ENCODE measurements around the gene PARD3. TPM values are rescaled to one million over a fixed set of nuclear protein-coding genes. Genes with fewer than 3 reads are reported as not detected.

Gene PARD3
- total RNA-seq, 3 donors from 2014 or later: 48.2 to 93.7 (median 60.6) TPM

- Histone ChIP-seq H3K9me3 (no peaks in the 10 kb centered on the region), H3K27me3 (no peaks in the 10 kb centered on the region), H3K4me3 (no peak overlapping the region), H3K27ac (no peak overlapping the region), H3K36me3 (no peaks in the 10 kb centered on the region), H3K4me1 (no peaks in the 10 kb centered on the region)
- intact Hi-C loops (cut with DNase I; ENCODE audit: low total_unique reads): no loop called here
- TF ChIP-seq, protein P1, sequence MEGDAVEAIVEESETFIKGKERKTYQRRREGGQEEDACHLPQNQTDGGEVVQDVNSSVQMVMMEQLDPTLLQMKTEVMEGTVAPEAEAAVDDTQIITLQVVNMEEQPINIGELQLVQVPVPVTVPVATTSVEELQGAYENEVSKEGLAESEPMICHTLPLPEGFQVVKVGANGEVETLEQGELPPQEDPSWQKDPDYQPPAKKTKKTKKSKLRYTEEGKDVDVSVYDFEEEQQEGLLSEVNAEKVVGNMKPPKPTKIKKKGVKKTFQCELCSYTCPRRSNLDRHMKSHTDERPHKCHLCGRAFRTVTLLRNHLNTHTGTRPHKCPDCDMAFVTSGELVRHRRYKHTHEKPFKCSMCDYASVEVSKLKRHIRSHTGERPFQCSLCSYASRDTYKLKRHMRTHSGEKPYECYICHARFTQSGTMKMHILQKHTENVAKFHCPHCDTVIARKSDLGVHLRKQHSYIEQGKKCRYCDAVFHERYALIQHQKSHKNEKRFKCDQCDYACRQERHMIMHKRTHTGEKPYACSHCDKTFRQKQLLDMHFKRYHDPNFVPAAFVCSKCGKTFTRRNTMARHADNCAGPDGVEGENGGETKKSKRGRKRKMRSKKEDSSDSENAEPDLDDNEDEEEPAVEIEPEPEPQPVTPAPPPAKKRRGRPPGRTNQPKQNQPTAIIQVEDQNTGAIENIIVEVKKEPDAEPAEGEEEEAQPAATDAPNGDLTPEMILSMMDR (IDR thresholded peaks at IDR 0.05): no peak
- no peak for DNase-seq (ENCODE audit: low spot score in 2 of 2)
Observed at GRCh38 chr10:34859170-34859569, 44.1 kb upstream of the PARD3 start.

- intact Hi-C loops (cut with DNase I; ENCODE audit: low total_unique reads): no loop called here
- H3K36me3 ChIP-seq: no peaks in the 10 kb centered on the region
Observed at GRCh38 chr10:34858003-34858402, 42.9 kb upstream of the PARD3 start.

DNA sequence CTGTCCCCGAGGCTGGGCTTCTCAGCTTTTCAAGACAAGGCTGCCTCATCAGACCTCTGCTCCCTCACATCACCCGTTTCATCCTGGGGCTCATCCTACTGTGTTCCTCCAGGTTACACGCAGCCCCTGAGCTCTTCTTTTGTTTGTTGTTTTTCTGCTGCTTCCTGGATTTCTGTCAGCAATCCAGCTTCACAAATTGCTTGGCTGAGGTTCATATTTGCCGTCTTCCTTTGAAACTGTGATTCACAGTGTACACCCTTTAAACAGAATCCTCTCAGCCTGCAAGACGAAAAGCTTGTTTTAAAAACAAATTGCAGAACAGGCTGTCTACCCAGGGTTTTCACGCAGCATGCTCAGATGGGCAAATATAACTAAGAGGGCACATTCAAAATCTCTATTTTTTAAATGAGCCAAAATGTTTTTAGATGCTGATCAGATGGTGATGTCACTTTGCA, 39.1 kb upstream of the PARD3 start:
- TF ChIP-seq, protein P1 (IDR thresholded peaks at IDR 0.05): no peak
- TF ChIP-seq POLR2A (IDR thresholded peaks at IDR 0.05) (no peak), POLR2AphosphoS5 (IDR thresholded peaks at IDR 0.05) (no peak)
- no peak for DNase-seq (ENCODE audit: low spot score in 2 of 2)
- H3K4me3 ChIP-seq: peak overlapping the region in 2 of 3 donors; percentile 1 to 9
- no peak overlapping the region for H3K27ac ChIP-seq
- no peaks in the 10 kb centered on the region for H3K27me3 ChIP-seq
- H3K9me3 ChIP-seq: no peaks in the 10 kb centered on the region
- H3K4me1 ChIP-seq: no peaks in the 10 kb centered on the region
- no peaks in the 10 kb centered on the region for H3K36me3 ChIP-seq
- intact Hi-C loops (cut with DNase I; ENCODE audit: low total_unique reads): no loop called here

More at GRCh38 chr10:34858003-34858402, 42.9 kb upstream of the PARD3 start:
- TF ChIP-seq POLR2A (IDR thresholded peaks at IDR 0.05): no peak
- TF ChIP-seq, protein P1 (IDR thresholded peaks at IDR 0.05): no peak
- TF ChIP-seq POLR2AphosphoS5 (IDR thresholded peaks at IDR 0.05): no peak
- H3K9me3 ChIP-seq: no peaks in the 10 kb centered on the region
- DNase-seq (ENCODE audit: low spot score in 2 of 2): no peak
- no peaks in the 10 kb centered on the region for H3K4me1 ChIP-seq
- no peaks in the 10 kb centered on the region for H3K27me3 ChIP-seq
- H3K4me3 ChIP-seq: no peak overlapping the region
- no peak overlapping the region for H3K27ac ChIP-seq

- H3K4me3 ChIP-seq: no peak overlapping the region
- intact Hi-C loops (cut with DNase I; ENCODE audit: low total_unique reads): no loop called here
- no peak for DNase-seq (ENCODE audit: low spot score in 2 of 2)
- H3K27me3 ChIP-seq: no peaks in the 10 kb centered on the region
- no peak overlapping the region for H3K27ac ChIP-seq
- TF ChIP-seq, protein P1 (IDR thresholded peaks at IDR 0.05): no peak
- TF ChIP-seq POLR2A (IDR thresholded peaks at IDR 0.05): no peak
- TF ChIP-seq POLR2AphosphoS5 (IDR thresholded peaks at IDR 0.05): no peak
- no peaks in the 10 kb centered on the region for H3K36me3 ChIP-seq
- H3K4me1 ChIP-seq: no peaks in the 10 kb centered on the region
- H3K9me3 ChIP-seq: no peaks in the 10 kb centered on the region
Observed at GRCh38 chr10:34853357-34853756, 38.3 kb upstream of the PARD3 start.

GRCh38 chr10:34850558-34850957, 35.5 kb upstream of the PARD3 start:
- Histone ChIP-seq H3K27me3 (no peaks in the 10 kb centered on the region), H3K9me3 (no peaks in the 10 kb centered on the region), H3K4me1 (no peaks in the 10 kb centered on the region), H3K27ac (no peak overlapping the region), H3K4me3 (no peak overlapping the region), H3K36me3 (no peaks in the 10 kb centered on the region)
- intact Hi-C loops (cut with DNase I; ENCODE audit: low total_unique reads): no loop called here
- no peak for DNase-seq (ENCODE audit: low spot score in 2 of 2)
- TF ChIP-seq, protein P1 (IDR thresholded peaks at IDR 0.05): no peak
- TF ChIP-seq POLR2AphosphoS5 (IDR thresholded peaks at IDR 0.05) (no peak), POLR2A (IDR thresholded peaks at IDR 0.05) (no peak)
